ENCODE measurements around the gene TYSND1. TPM values are rescaled to one million over a fixed set of nuclear protein-coding genes. Genes with fewer than 3 reads are reported as not detected.
A peak's percentile ranks its signal among the peaks of the same experiment; 100 is the strongest.
"Not testable (repeated sequence)": the region's sequence is repeated elsewhere in the genome, so short reads cannot be mapped to it uniquely, and the experiment has no call there.

Gene TYSND1, protein sequence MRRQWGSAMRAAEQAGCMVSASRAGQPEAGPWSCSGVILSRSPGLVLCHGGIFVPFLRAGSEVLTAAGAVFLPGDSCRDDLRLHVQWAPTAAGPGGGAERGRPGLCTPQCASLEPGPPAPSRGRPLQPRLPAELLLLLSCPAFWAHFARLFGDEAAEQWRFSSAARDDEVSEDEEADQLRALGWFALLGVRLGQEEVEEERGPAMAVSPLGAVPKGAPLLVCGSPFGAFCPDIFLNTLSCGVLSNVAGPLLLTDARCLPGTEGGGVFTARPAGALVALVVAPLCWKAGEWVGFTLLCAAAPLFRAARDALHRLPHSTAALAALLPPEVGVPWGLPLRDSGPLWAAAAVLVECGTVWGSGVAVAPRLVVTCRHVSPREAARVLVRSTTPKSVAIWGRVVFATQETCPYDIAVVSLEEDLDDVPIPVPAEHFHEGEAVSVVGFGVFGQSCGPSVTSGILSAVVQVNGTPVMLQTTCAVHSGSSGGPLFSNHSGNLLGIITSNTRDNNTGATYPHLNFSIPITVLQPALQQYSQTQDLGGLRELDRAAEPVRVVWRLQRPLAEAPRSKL
- polyA plus RNA-seq = 10 to 100 TPM; 16.6 to 20.0 (median 18.3) TPM

DNA sequence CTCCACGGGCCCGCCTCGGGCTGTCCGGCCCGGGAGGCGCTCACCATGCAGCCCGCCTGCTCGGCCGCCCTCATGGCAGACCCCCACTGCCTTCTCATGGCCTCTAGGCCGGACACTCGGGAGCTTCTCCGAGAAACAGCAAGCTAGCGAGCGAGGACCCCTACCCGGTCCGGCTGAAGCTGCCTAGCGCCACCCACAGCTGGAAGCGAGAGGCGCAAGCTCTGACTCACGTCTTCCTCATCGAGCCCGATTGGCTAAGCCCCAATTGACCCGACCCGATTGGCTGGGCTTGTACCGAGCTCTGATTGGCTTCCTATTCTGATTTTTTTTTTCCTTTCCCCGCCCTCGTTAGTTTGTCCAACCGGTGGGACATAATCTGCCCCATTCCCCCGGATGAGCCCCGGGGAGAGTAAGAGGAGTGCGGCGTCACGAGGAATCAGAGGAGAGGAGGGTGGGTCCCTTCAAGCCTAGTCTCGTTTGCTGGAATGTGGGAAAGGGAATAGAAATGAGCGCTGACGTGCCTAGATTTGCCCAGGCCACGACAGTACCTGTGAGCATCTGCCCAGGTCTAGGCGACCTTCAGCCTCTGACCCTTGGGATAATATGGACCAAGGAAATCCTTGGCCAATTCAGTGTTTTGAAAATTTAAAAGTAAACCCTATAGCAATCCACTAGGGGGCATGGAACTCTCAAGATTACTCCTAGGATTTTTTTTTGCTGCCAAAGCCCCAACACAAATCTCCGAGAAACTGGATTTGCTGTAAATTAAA, at the start of gene TYSND1:
Gene TYSND1, minus strand, starts transcription at position 212 of the 770 bp plus-strand sequence. Its CDS starts 114 bp downstream, at position 98.
- H3K36me3 Mint-ChIP-seq = peaks cover 7 to 15% (median 10%) of the 10 kb centered on the region in 3 donors
- DNase-seq = peak; percentile 91 to 92 (median 91)
- H3K27me3 Mint-ChIP-seq (ENCODE audit: low read depth in 3 of 3) = peaks cover 4 to 10% (median 7%) of the 10 kb centered on the region in 3 donors
- peak within 1 kb of the TSS; percentile 79 to 98 (median 96) for H3K27ac Mint-ChIP-seq
- peaks cover 30 to 38% of the 10 kb centered on the region in 2 donors for H3K4me1 Mint-ChIP-seq
- H3K9me3 Mint-ChIP-seq = no peaks in the 10 kb centered on the region
- H3K4me3 Mint-ChIP-seq = peak within 1 kb of the TSS; percentile 88 to 95 (median 90)

DNA sequence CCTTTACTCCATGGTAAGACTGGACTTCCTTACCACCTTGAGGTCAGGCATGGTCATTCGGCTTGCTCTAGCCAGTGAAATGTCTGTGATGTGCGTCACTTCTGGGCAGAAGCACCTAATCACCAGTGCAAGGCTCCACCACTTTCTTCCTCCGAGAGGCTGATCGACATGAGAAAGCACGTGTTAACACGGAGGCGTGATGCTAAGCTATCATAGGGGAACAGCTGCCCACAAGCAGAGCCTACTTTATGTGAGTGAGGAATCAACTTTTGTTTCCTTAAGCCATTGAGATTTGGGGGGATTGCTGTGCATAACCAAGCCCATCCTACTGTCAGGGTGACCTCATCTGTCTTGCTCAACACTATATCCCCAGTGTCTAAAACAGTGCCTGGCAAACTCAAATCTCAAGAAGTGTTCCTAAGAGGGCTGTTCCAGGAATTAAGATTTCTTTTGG, 46.9 kb upstream of the TYSND1 start:
- H3K4me3 Mint-ChIP-seq = no peak overlapping the region
- H3K36me3 Mint-ChIP-seq = no peaks in the 10 kb centered on the region
- peaks cover 15% of the 10 kb centered on the region in 2 donors for H3K4me1 Mint-ChIP-seq
- H3K27ac Mint-ChIP-seq = no peak overlapping the region
- no peak for DNase-seq
- no peaks in the 10 kb centered on the region for H3K9me3 Mint-ChIP-seq
- peaks cover 0 to 9% (median 2%) of the 10 kb centered on the region in 3 donors for H3K27me3 Mint-ChIP-seq (ENCODE audit: low read depth in 3 of 3)

DNA sequence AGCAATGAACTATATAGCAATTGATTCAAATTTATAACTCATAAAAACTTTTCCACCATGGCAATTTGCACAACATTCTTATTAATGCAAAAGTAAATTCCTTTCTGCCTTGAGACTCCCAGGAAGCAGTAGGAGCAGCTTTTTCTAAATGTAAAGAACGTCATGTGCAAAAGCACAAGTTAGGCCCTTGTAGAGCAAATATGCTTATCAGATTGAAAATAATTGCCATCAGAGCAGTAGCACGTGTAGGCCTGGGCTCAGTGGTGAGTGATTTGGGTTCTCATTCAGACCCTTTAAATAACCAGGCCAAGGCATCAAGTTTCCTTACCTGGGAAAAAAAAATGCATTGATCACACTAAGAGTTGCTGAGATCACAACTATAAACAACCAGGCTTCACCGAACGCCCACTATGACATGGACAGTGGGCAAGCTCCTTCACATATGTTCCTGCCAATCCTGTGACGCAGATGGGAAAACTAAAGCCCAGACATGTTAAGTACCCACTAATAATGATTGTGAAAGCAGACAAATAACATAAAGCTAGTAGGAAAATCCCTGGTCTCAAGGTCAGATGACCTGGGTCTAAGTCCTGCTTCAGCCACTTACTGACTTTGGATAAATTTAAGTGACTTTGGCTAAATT, 45.9 kb upstream of the TYSND1 start:
- no peak overlapping the region for H3K27ac Mint-ChIP-seq
- peaks cover 0 to 7% (median 5%) of the 10 kb centered on the region in 3 donors for H3K27me3 Mint-ChIP-seq (ENCODE audit: low read depth in 3 of 3)
- H3K4me1 Mint-ChIP-seq = peaks cover 8% of the 10 kb centered on the region in 2 donors
- no peaks in the 10 kb centered on the region for H3K36me3 Mint-ChIP-seq
- no peaks in the 10 kb centered on the region for H3K9me3 Mint-ChIP-seq
- no peak overlapping the region for H3K4me3 Mint-ChIP-seq
- DNase-seq = no peak

DNA sequence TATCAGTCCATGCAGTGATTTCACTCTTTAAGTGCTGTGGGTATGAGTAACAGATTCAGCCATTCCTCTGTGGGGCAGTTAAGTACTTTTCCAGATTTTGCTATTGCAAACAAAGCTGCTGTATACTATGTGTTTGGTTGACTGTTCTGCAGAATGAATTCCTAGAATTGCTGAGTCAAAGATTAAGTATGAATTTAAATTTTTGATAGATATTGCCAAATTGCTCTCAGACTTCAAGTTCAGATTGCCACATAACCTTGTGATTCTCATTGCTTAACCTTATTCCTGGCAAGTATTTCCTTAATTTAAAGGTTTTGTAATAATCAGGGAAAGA, 45.4 kb upstream of the TYSND1 start:
- Mint-ChIP-seq H3K27ac (no peak overlapping the region), H3K4me3 (no peak overlapping the region), H3K4me1 (peaks cover 2 to 3% of the 10 kb centered on the region in 2 donors), H3K9me3 (no peaks in the 10 kb centered on the region), H3K27me3 (ENCODE audit: low read depth in 3 of 3) (peaks cover 0 to 5% (median 4%) of the 10 kb centered on the region in 3 donors), H3K36me3 (no peaks in the 10 kb centered on the region)
- no peak for DNase-seq

DNA sequence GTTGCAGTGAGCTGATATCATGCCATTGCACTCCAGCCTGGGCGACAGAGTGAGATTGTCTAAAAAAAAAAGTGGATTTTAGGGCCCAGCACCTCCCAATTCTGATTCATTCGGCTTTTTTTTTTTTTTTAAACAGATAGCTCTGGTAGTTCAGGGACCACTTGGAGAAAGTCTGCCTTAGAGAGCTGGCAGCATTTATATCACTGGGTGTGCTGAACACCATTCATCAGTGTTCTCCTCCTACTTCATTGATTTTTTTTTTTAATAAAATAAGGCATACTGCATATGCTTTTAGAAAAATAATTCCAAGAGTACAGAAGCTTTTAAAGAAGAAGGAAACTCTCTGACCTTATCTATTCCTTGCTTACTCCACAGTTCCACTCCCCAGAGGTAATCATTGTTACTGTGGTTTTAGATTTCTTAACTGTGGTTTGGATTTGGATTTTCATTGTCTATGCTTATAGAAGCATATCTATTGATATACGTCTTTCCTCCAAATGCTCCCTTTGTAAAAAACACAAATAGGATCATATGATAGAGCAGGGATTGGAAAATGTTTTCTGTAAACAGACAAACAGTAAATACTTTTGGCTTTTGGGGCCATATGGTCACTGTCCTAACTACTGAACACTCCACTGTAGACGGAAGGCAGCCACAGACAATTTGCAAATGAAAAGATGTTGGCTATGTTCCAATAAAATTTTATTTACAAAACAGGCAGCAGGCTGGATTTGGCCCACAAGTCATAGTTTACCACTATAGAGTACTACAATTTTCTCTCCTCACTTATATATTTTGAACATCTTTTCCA, 44.9 kb upstream of the TYSND1 start:
- H3K4me3 Mint-ChIP-seq = no peak overlapping the region
- no peaks in the 10 kb centered on the region for H3K36me3 Mint-ChIP-seq
- no peak overlapping the region for H3K27ac Mint-ChIP-seq
- H3K4me1 Mint-ChIP-seq = no peaks in the 10 kb centered on the region
- DNase-seq = no peak
- H3K27me3 Mint-ChIP-seq (ENCODE audit: low read depth in 3 of 3) = peaks cover 0 to 5% (median 4%) of the 10 kb centered on the region in 3 donors
- no peaks in the 10 kb centered on the region for H3K9me3 Mint-ChIP-seq

DNA sequence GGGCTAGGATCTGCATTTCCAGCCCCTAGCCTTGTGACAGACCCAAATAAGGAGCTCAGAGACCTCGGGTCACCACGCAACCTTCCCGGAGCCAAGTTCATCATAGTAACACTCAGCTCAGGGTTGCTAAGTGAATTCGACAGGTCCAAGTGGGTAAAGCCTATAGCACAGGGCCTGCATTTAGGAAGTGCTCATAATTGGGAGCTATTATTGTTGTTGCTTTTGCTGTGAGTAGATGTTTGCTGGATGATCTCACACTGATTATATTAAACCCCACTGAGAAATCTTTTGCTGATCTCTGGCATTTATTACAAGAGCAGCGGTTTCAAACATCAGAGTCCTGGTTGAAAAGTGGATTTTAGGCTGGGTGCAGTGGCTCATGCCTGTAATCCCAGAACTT, 44.1 kb upstream of the TYSND1 start:
- Mint-ChIP-seq H3K4me3 (no peak overlapping the region), H3K9me3 (no peaks in the 10 kb centered on the region), H3K36me3 (no peaks in the 10 kb centered on the region), H3K27ac (no peak overlapping the region), H3K4me1 (no peaks in the 10 kb centered on the region), H3K27me3 (ENCODE audit: low read depth in 3 of 3) (peaks cover 0 to 7% (median 4%) of the 10 kb centered on the region in 3 donors)
- DNase-seq = no peak

DNA sequence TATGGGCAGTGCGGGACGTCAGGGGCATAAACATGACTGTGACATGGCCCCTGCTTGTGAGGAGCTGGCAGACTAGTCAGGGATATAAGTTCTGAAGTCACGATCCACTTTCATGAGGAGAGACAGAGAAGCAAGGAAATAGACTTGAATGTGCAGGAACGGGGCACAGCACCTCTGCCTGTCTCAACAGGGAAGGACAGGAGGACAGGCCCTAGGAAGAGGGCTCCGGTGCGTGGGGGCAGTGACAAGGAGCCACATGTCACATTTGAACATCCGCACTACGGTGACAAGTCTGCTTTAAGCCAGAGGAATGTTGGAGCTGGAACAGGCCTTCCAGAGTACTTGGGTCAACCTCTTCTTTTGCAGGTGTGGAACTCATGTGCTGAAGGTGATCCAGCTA, 43.6 kb upstream of the TYSND1 start:
- Mint-ChIP-seq H3K36me3 (no peaks in the 10 kb centered on the region), H3K27ac (no peak overlapping the region), H3K4me3 (no peak overlapping the region), H3K27me3 (ENCODE audit: low read depth in 3 of 3) (peaks cover 0 to 7% (median 4%) of the 10 kb centered on the region in 3 donors), H3K9me3 (no peaks in the 10 kb centered on the region), H3K4me1 (no peaks in the 10 kb centered on the region)
- DNase-seq = no peak

DNA sequence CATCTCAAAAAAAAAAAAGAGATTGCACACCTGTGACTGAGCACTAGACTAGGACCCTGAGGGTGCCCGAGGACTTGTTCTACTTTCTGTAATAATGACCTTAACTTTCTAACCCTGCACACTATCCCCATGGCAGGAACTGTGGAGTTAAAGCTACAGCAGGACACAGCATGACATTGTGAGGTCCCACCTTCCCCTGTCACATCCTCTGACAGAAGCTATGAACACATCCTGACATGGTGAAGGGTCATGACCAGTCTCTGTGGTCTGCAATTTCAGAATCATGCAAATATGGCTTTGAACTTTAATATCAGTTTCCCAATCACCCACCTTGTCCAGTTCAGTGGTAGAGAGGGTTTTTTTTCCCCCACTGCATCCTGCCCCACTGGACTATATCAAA, 42.3 kb upstream of the TYSND1 start:
- Mint-ChIP-seq H3K27ac (no peak overlapping the region), H3K4me1 (no peaks in the 10 kb centered on the region), H3K27me3 (ENCODE audit: low read depth in 3 of 3) (peaks cover under 1 to 6% (median 3%) of the 10 kb centered on the region in 3 donors), H3K9me3 (no peaks in the 10 kb centered on the region), H3K36me3 (no peaks in the 10 kb centered on the region), H3K4me3 (no peak overlapping the region)
- no peak for DNase-seq

DNA sequence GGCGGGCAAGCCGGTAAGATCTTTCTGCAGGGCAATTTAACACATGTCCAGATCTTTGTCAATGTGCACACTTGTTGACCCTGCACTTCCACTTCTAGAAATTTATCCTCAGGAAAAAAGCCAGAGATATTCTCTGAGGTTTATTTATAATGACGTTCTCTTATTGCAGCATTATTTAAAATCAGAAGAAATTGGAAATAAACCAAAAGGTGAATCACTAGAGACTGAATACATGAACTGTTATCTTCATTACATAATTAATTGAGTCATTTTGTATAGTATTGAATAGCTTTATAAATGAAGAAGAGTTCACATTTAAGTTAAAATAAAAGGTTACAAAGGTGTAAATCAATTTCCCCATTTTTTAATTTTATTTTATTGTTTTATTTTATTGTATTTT, 40.1 kb upstream of the TYSND1 start:
- Mint-ChIP-seq H3K27me3 (ENCODE audit: low read depth in 3 of 3) (peaks cover 0 to 8% (median 3%) of the 10 kb centered on the region in 3 donors), H3K36me3 (no peaks in the 10 kb centered on the region), H3K27ac (no peak overlapping the region), H3K4me1 (no peaks in the 10 kb centered on the region), H3K9me3 (no peaks in the 10 kb centered on the region), H3K4me3 (no peak overlapping the region)
- DNase-seq = no peak

DNA sequence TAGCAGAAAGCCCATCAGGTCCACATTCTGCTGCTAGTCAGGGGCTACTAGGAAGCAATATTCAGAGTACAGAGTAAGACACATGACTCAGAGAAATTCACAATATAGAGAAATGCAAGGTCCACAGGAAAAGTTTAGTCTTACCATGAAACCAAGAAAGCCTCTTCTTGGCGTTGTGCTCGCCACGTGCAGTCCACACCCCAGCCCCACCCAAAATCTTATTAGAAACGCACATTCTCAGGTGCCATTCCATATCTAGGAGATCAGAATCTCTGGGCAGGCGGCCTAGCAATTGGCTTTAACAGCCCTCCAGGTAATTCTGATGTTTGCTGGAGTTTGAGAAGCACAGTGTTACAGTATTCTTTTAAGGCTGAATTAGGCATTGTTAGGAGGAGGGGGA, 39.6 kb upstream of the TYSND1 start:
- Mint-ChIP-seq H3K9me3 (no peaks in the 10 kb centered on the region), H3K4me3 (no peak overlapping the region), H3K4me1 (no peaks in the 10 kb centered on the region), H3K27me3 (ENCODE audit: low read depth in 3 of 3) (peaks cover 0 to 8% (median 3%) of the 10 kb centered on the region in 3 donors), H3K36me3 (no peaks in the 10 kb centered on the region), H3K27ac (no peak overlapping the region)
- no peak for DNase-seq

DNA sequence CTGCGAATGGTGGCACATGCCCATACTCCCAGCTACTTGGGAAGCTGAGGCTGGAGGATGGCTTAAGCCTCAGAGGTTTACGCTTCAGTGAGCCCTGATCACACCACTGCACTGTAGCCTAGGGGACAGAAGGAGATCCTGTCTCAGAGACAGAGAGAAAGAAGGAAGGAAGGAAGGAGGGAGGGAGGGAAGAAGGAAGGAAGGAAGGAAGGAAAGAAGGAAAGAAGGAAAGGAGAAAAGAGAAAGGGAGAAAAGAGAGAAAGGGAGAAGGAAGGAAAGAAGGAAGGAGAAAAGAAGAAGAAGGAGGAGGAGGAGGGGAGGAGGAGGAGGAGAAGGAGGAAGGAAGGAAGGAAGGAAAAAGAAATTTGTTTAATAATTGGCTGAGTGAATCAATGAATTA, 36.8 kb upstream of the TYSND1 start:
- DNase-seq = no peak
- Mint-ChIP-seq H3K27ac (no peak overlapping the region), H3K4me1 (no peaks in the 10 kb centered on the region), H3K27me3 (ENCODE audit: low read depth in 3 of 3) (peaks cover 0 to 8% (median 3%) of the 10 kb centered on the region in 3 donors), H3K9me3 (no peaks in the 10 kb centered on the region), H3K4me3 (no peak overlapping the region), H3K36me3 (no peaks in the 10 kb centered on the region)

DNA sequence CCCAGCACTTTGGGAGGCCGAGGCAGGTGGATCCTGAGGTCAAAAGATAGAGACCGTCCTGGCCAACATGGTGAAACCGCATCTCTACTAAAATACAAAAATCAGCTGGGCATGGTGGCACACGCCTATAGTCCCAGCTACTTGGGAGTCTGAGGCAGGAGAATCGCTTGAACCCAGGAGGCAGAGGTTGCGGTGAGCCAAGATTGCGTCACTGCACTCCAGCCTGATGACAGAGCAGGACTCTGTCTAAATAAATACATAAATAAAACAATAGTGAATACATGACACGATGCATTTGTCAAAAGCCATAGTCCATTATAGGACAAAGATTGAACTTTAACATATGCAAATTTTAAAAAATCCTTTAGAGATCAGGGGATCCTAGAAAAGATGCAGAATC, 32.7 kb upstream of the TYSND1 start:
- H3K27ac Mint-ChIP-seq; H3K36me3 Mint-ChIP-seq; H3K27me3 Mint-ChIP-seq (ENCODE audit: low read depth in 3 of 3); H3K9me3 Mint-ChIP-seq; DNase-seq; H3K4me1 Mint-ChIP-seq; H3K4me3 Mint-ChIP-seq: not testable (repeated sequence)

DNA sequence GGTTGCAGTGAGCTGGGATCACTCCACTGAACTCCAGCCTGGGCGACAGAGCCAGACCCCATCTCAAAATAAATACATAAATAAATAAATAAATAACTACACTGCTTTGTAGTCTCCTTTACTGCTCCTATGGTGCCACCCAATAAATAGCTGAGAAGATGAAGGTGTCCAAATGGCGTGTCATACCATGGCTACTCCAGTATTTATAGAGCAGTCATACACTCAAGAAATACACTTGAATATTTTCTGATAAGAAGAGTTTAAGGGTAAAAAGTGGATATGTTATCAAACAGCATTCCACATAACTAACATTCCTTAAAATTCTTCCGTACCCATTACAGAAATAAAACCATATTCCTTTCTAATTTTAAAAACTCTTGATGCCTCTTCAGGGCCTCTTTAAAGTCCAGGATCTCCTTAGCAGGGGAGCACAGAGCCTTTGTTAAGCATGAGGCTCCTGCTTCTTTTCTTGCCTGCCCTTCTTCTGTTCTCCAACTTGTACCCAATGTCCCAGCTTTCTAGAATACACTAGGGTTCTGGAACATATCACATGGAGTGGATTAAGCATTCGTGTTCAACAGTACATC, 31.7 kb upstream of the TYSND1 start:
- peaks cover 14 to 16% of the 10 kb centered on the region in 2 donors for H3K4me1 Mint-ChIP-seq
- DNase-seq = no peak
- peaks cover 0 to 3% (median 2%) of the 10 kb centered on the region in 3 donors for H3K27me3 Mint-ChIP-seq (ENCODE audit: low read depth in 3 of 3)
- no peaks in the 10 kb centered on the region for H3K36me3 Mint-ChIP-seq
- no peak overlapping the region for H3K27ac Mint-ChIP-seq
- H3K9me3 Mint-ChIP-seq = no peaks in the 10 kb centered on the region
- no peak overlapping the region for H3K4me3 Mint-ChIP-seq
